NT2/D1 (cell line): ENCODE results near the gene RNASEH1.

Experiments used
- DNase-seq: peaks from one replicate; pipeline ENCODE4 v3.0.0-alpha.2; 2011; ENCODE audit warnings: low read depth, low spot score
- H3K27me3 ChIP-seq: 2 replicates; pipeline ENCODE4 v1.6.0; 2011; ENCODE audit warnings: mild to moderate bottlenecking; ENCODE audit not compliant: insufficient read length, insufficient read depth
- H3K36me3 ChIP-seq: 2 replicates; pipeline ENCODE4 v1.6.1; 2011; ENCODE audit warnings: mild to moderate bottlenecking, low read length, mixed read lengths; ENCODE audit not compliant: insufficient read depth, insufficient read length
- H3K4me1 ChIP-seq: 2 replicates; pipeline ENCODE4 v1.5.1; 2011; ENCODE audit not compliant: insufficient read depth, insufficient read length
- H3K4me3 ChIP-seq: 2 replicates; pipeline ENCODE4 v1.5.1; 2011; ENCODE audit warnings: low read depth; ENCODE audit not compliant: insufficient read length
- H3K9ac ChIP-seq: 2 replicates; pipeline ENCODE4 v1.6.0; 2011; ENCODE audit warnings: low read depth; ENCODE audit not compliant: insufficient read length
- H3K9me3 ChIP-seq: 2 replicates; pipeline ENCODE4 v1.5.1; 2011; ENCODE audit warnings: mild to moderate bottlenecking, low read length; ENCODE audit not compliant: insufficient read depth
- SUZ12 ChIP-seq: IDR thresholded peaks from 2 replicates; pipeline ENCODE4 v1.6.1; 2011; ENCODE audit not compliant: insufficient read length, insufficient read depth; ENCODE audit errors: extremely low read depth
- YY1 ChIP-seq: IDR thresholded peaks from 2 replicates; pipeline ENCODE4 v1.6.1; 2011; ENCODE audit not compliant: insufficient read length, insufficient read depth
- ZNF274 ChIP-seq: IDR thresholded peaks from 2 replicates; pipeline ENCODE4 v1.6.1; 2011; ENCODE audit warnings: mild to moderate bottlenecking, low read depth, low read length

RNASEH1 gene

GRCh38 chr2:3532941-3533340, 25.2 kb downstream of the RNASEH1 start:
- no peak for DNase-seq
- H3K4me3 ChIP-seq: no peak overlapping the region
- peaks cover 23% of the 10 kb centered on the region for H3K36me3 ChIP-seq
- TF ChIP-seq YY1: no peak
- TF ChIP-seq ZNF274: no peak
- TF ChIP-seq SUZ12: no peak
- H3K9ac ChIP-seq: no peak overlapping the region
- no peaks in the 10 kb centered on the region for H3K27me3 ChIP-seq
- H3K4me1 ChIP-seq: peaks cover 5% of the 10 kb centered on the region
- H3K9me3 ChIP-seq: peaks cover 9% of the 10 kb centered on the region; the same call in 1 of the 2 replicates

GRCh38 chr2:3529316-3530025, 28.7 kb downstream of the RNASEH1 start:
- no peaks in the 10 kb centered on the region for H3K27me3 ChIP-seq
- peaks cover 22% of the 10 kb centered on the region for H3K36me3 ChIP-seq
- no peak for DNase-seq
- H3K4me1 ChIP-seq: peaks cover 3% of the 10 kb centered on the region
- TF ChIP-seq ZNF274: no peak
- TF ChIP-seq YY1: no peak
- TF ChIP-seq SUZ12: no peak
- no peak overlapping the region for H3K4me3 ChIP-seq
- H3K9me3 ChIP-seq: peaks cover 7% of the 10 kb centered on the region; the same call in 1 of the 2 replicates
- H3K9ac ChIP-seq: no peak overlapping the region

- H3K9me3 ChIP-seq: no peaks in the 10 kb centered on the region
- no peak overlapping the region for H3K9ac ChIP-seq
- no peaks in the 10 kb centered on the region for H3K27me3 ChIP-seq
- H3K4me1 ChIP-seq: peaks cover 3% of the 10 kb centered on the region
- no peak for TF ChIP-seq SUZ12
- TF ChIP-seq ZNF274: no peak
- TF ChIP-seq YY1: no peak
- no peak overlapping the region for H3K4me3 ChIP-seq
- DNase-seq: no peak
- H3K36me3 ChIP-seq: peaks cover 12% of the 10 kb centered on the region
Observed at GRCh38 chr2:3527886-3528785, 30.0 kb downstream of the RNASEH1 start.

- no peaks in the 10 kb centered on the region for H3K27me3 ChIP-seq
- no peak overlapping the region for H3K9ac ChIP-seq
- no peak for DNase-seq
- TF ChIP-seq SUZ12: no peak
- no peak for TF ChIP-seq ZNF274
- TF ChIP-seq YY1: no peak
- H3K9me3 ChIP-seq: no peaks in the 10 kb centered on the region
- peaks cover 2% of the 10 kb centered on the region for H3K36me3 ChIP-seq
- H3K4me3 ChIP-seq: no peak overlapping the region
- H3K4me1 ChIP-seq: peaks cover 3% of the 10 kb centered on the region
Observed at GRCh38 chr2:3526871-3527270, 31.3 kb downstream of the RNASEH1 start.

GRCh38 chr2:3523551-3524041, 34.5 kb downstream of the RNASEH1 start:
- no peak overlapping the region for H3K9ac ChIP-seq
- no peaks in the 10 kb centered on the region for H3K36me3 ChIP-seq
- H3K4me3 ChIP-seq: no peak overlapping the region
- no peaks in the 10 kb centered on the region for H3K9me3 ChIP-seq
- TF ChIP-seq SUZ12 (no peak), YY1 (no peak), ZNF274 (no peak)
- H3K4me1 ChIP-seq: peaks cover 3% of the 10 kb centered on the region
- DNase-seq: no peak
- no peaks in the 10 kb centered on the region for H3K27me3 ChIP-seq

GRCh38 chr2:3522961-3523421, 35.1 kb downstream of the RNASEH1 start:
- TF ChIP-seq SUZ12 (no peak), YY1 (no peak), ZNF274 (no peak)
- no peak for DNase-seq
- Histone ChIP-seq H3K9ac (no peak overlapping the region), H3K4me3 (no peak overlapping the region), H3K36me3 (no peaks in the 10 kb centered on the region), H3K27me3 (no peaks in the 10 kb centered on the region), H3K4me1 (peaks cover 3% of the 10 kb centered on the region), H3K9me3 (no peaks in the 10 kb centered on the region)

- H3K4me1 ChIP-seq: no peaks in the 10 kb centered on the region
- no peak overlapping the region for H3K9ac ChIP-seq
- no peak overlapping the region for H3K4me3 ChIP-seq
- TF ChIP-seq ZNF274 (no peak), SUZ12 (no peak), YY1 (no peak)
- DNase-seq: no peak
- peaks cover 7% of the 10 kb centered on the region for H3K36me3 ChIP-seq
- peaks cover 13% of the 10 kb centered on the region; the same call in 1 of the 2 replicates for H3K9me3 ChIP-seq
- H3K27me3 ChIP-seq: no peaks in the 10 kb centered on the region
Observed at GRCh38 chr2:3520591-3520990, 37.5 kb downstream of the RNASEH1 start.
